ENCODE data around the gene TSC22D2.

- TF ChIP-seq POLR2A (IDR thresholded peaks at IDR 0.05; ENCODE audit: low read depth, low read length) = no peak
- no peak for TF ChIP-seq POLR2AphosphoS5 (IDR thresholded peaks at IDR 0.05; ENCODE audit: low read depth, low read length)
Observed at GRCh38 chr3:150443331-150443741, 35.2 kb downstream of the TSC22D2 start.

Data from GM12892 (cell line).